ENCODE results near the gene IFNA16.
"Not testable (repeated sequence)": the region's sequence is repeated elsewhere in the genome, so short reads cannot be mapped to it uniquely, and the experiment has no call there.

The IFNA16 gene

DNA sequence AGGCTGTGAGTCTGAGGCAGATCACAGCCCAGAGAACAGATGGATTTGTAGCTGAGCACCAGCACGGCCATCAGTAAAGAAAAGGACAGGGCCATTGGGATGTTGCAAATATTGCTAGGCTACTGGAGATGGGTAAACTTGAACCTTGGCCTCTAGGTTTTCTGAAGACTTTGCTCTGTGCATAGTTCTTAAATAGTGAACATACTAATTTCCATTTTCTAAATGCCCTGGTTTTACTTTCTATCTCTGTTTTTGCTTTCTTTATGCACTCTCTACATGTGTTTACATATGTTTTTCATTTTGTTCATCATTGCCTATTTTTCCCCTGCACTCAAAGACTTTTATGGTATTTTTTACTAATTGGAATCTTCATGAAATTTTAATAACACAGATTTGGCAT is at the start of gene IFNA16:
IFNA16 (minus strand) TSS at position 101 of the 400 bp plus-strand sequence; CDS start at position 95, 6 bp downstream.
- DNase-seq (ENCODE audit: low read depth in 2 of 2) = not testable (repeated sequence)

DNA sequence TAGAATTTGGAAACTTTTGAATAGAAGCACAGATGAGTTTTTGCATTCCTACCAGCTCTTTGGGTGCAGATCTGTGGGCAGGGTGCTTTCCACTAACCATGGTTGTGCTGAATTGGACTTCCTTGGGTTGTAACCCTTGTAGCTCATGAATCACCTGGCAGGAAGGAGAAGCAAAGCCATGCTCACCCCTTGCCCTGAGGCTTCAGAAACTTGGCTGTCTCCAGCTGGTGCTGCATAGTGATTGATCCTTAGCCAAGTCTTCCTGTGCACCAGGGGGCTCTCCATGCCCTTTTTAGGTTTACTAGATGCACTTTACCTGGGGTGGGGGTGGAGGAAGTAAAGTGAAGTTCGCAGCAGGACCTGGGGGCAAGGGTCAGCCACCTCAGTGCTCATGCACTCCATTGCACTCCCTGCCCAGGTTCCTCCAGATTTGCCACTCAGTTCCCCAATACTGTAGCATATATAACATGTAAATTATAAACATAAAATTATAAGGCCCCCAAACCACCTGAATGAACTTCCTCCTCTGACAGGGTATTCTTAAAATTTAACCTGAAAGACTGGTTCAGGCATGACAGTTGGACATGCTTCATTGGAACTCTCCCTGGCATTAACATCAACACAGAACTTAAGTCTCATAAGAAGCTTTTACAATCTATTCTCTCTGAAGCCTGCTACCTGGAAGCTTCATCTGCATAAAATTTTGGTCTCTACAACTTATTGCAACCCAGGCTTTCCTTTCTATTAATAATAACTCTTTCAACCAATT is 48.5 kb upstream of the IFNA16 start:
- no peak for DNase-seq (ENCODE audit: low read depth in 2 of 2)

DNA sequence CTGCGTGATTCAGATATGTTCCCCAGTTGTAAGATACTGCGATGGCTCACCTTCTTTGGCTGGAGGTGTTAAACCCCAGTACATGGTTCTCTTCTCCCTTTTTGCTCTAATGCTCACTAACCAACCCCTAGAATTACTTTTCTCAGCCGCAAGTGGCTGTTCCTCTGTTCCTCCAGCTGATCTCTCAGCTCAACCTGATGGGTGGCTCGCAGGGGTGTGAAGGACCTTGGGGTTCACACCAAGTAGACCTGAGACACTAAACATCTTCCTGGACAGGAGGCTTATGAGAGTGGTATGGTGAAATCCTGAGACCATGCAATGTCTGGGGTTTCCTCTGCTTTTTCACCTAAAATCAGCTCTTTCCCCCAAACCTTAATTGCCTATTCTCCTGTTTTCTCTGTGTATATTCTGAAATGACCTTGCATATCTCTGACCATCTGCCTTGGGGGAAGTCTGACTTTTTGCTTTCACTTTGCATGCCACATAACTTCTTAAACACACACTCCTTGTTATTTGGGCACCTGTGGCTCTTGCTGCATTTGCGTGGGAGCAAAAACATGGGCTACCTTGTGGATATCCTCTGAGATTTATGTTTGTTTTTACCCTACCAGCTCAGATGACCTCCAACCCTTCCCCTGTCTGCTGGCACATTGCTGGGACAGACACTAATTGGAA is 38.6 kb upstream of the IFNA16 start:
- no peak for DNase-seq (ENCODE audit: low read depth in 2 of 2)

DNA sequence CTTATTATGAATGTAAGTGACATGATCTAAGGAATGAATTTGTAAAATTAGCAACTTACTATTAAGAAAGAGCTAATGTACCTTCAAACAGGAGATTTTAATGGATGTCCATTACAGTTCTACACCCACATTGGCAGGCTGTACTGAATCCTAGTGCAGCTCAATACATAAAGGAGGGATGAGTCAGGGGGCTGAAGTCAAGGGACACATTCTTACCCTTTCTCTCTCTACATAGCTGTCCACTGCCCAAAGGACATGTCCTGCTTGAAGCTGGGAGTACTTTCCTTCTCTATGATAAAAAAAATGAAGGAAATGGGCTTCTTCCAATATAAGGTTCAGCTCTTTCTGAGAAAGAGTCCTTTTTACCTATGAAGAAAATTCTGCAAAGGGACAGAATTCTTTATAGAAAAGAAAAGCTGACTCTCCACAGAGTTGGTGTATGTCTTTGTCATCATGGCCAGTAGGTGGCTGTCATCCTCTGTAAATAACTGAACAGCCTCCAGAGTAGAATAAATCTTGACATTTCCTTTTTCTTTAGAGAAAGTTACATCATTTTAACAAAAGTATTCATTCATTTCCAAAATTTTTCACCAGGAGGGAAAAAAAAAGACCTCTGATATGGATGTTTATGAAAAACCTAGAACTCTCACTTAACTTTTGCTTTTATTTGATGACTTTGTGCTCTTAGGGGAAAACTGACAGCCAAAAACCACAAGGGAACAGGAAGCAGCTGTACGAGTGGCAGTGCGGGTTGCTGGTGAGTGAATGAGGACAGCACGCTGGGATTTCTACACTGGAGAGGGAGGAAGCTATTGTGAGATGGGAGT is 35.8 kb upstream of the IFNA16 start:
- no peak for DNase-seq (ENCODE audit: low read depth in 2 of 2)

DNA sequence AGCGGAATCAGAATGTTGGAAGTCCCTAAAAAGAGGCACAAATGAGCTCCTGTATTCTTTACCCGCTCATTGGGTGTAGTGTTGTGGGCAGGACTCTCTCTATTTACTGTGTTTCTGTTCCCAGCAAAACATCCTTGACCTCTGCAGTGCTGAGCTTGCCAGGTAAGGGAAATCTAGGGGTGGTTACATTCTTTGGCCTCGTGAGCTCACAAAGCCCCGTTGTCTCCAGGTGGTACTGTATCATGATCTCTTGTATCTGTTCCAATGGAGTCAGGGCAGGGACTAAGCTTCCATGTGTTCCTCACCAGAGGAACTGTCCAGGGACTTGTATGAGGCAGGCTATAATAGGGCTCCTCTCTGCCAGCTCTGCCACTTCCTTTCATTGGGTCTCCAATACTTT is 34.5 kb upstream of the IFNA16 start:
- DNase-seq (ENCODE audit: low read depth in 2 of 2) = no peak

DNA sequence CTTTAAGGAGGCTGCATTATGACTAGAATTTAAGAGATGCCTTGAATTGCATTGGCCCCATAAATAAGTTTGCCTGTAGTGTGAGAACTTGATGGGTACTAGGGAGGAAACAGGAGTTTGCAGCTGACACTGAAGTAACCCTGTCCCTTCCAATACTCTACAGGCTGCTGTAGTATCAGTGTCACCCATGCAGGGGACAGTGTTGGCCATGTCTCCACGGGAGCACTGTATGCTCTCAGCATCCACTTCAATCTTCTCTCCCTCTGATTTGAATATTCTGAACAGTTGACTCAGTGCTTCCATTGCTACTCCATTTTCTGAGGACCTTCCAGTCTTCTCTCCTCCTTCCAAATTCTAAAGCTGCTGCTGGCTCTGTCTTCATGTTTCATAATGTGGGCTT is 34.1 kb upstream of the IFNA16 start:
- DNase-seq (ENCODE audit: low read depth in 2 of 2) = no peak

DNA sequence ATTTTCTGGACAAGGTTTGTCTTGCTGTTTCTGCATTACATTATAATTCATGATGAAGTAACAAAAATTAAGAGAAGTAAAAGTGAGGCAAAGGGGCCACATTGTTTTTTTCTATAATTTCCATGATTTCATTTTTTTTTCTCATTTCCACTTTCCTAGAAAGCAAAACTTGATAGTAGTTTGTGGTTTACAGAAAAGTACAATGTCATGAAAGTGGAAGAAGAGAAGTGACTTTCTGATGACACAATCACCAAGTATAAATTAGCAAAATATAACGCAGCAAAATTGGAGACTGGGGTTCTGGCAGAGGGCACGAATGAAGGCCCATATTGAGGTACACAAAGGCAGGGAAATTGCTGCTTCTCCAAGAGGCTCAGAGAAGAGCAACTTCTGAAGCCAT is 27.7 kb upstream of the IFNA16 start:
- no peak for DNase-seq (ENCODE audit: low read depth in 2 of 2)

DNA sequence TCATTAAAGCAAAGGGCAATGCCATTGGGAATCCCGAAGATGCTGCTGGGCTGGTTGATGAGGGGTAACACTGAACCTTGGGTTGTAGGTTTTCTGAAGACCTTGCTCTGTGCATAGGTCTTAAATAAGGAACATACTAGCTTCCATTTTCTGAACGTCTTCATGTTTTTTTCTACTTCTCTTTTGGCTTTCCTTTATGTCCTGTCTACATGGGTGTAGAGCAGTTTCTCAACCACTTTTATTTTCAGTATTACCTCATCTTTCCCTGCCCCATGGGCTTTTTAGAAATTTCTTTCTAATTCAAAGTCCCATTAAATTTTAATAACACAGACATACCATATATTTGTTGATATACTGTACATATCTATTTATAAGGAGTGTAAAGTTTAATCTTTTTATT is 22.8 kb upstream of the IFNA16 start, which contains the start of gene IFNA14:
IFNA14 (minus strand) TSS at position 95 of the 400 bp plus-strand sequence; CDS start at position 25, 70 bp downstream.
- DNase-seq (ENCODE audit: low read depth in 2 of 2) = no peak

DNA sequence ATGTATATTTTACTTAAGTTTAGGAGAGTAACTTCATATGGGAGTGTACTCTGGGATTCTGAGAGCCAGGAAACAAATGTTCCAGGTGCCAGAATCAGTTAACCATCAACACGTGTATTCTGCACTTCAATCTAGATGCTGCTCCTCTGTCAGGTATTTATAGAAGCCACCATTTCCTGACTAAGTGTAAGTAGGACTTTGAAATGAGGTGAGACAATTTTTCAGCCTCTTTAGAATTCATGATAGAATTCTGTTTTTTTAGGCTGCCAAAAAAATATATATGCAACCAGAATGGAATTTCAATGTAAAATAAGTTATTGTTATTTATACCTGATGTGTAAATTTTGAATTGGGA is 19.2 kb upstream of the IFNA16 start:
- not testable (repeated sequence) for DNase-seq (ENCODE audit: low read depth in 2 of 2)

DNA sequence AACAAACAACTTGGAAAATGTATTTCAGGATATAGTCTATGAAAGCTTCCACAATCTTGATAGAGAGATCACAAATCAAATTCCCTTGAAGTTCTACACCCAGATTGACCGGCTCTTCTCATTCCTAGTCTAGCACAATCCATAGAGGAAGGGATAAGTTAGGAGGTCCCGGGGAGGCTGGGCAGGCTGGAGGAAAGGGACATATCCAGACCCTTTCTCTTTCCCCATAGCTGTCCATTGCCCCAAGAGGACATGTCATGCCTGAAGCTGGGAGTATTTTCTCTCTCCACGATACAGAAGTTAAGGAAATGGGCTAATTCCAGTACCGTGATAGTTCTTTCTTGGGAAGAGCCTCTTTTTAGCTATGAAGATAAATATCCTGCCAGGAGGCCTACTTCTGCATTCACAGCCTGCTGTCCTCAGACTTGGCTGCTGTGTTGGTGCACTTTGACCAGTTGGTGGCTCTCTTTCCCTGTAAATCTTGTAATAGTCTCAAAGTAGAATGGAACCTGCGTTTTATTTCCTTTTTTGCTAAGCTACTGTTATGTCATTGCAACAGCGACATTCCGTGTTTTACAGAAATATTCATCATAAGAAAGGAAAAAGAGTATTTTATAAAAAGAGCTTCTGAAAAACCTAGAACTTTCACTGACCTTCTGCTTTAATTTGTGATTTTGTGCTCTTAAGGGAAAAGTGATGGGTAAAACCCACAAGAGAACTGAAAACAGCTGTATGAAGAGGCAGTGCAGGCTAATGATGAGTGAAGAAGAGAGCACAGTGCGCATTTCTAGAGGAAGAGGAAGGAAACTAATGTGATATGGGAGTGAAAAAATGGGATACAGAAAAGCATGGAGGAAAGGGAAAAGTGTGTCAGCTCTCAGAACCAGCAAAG is 18.6 kb upstream of the IFNA16 start:
- not testable (repeated sequence) for DNase-seq (ENCODE audit: low read depth in 2 of 2)

DNA sequence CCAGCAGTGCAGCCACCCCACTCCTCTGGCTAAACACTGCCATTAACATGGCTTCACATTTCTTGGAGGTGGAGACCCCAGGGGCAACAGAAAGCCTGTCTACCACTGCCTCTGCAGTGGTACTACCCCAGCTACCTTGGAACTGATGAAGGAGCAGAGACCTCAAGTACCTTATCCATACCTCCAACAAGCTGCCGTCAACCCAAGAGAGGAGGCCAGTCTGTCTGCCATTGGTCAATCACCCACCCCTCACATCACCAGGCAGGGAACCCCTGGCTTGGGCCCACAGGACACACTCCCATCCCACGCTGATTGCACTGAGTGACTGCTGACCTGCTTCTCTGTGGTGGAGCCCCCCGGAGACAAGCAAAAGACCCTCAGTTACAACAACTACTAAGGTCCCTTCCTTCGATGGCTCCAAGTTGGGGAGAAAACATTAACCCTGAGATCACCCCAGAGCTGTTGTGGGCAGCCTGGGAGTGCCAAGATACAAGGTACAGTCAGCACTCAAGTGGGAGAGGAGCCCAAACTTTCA is 17.1 kb upstream of the IFNA16 start:
- DNase-seq (ENCODE audit: low read depth in 2 of 2) = no peak

DNA sequence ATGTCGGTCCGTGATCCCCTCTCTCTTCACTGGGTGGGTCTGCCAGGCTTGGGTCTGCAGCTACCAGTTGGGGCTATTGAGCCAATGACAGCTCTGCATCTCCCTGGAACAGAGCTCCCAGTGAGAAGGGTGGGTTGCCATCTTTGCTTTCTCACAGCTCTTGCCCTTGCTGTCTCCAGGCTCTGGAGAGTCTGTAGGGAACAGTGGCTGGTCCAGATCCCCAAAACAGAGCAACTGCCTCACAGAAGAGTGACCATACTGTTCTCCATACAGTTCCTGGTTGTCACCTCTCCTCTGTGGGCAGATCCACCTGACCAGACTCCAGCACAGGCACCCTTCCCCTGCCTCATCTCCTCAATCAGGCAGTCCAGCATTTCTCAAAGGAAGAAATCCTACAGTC is 16.1 kb upstream of the IFNA16 start:
- DNase-seq (ENCODE audit: low read depth in 2 of 2) = no peak

DNA sequence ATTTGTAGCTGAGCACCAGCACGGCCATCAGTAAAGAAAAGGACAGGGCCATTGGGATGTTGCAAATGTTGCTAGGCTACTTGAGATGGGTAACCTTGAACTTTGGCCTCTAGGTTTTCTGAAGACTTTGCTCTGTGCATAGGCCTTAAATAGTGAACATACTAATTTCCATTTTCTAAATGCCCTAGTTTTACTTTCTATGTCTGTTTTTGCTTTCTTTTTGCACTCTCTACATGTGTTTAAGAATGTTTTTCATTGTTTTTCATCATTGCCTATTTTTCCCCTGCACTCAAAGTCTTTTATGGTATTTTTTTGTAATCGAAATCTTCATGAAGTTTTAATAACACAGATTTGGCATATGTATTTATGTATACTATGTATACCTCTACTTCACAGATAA is 11.0 kb upstream of the IFNA16 start, which contains the start of gene IFNA17:
IFNA17 (minus strand) TSS at position 101 of the 400 bp plus-strand sequence; CDS start at position 52, 49 bp downstream.
- no peak for DNase-seq (ENCODE audit: low read depth in 2 of 2)

DNA sequence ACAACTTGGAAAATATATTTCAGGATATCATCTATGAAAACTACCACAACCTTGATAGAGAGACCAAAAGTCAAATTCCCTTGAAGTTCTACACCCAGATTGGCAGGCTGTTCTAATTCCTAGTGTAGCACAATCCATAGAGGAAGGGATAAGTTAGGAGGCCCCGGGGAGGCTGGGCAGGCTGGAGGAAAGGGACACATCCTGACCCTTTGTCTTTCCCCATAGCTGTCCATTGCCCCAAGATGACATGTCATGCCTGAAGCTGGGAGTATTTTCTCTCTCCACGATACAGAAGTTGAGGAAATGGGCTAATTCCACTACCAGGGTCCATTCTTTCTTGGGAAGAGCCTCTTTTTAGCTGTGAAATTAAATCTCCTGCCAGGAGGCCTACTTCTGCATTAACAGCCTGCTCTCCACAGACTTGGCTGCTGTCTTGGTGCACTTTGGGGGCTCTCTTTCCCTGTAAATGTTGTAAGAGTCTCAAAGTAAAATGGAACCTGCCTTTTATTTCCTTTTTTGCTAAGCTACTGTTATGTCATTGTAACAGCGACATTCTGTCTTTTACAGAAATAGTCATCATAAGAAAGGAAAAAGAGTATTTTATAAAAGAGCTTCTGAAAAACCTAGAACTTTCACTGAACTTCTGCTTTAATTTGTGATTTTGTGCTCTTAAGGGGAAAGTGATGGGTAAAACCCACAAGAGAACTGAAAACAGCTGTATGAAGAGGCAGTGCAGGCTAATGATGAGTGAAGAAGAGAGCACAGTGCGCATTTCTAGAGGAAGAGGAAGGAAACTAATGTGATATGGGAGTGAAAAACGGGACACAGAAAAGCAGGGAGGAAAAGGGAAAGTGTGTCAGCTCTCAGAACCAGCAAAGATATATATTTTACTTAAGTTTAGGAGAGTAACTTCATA is 3.4 kb downstream of the IFNA16 start:
- DNase-seq (ENCODE audit: low read depth in 2 of 2) = not testable (repeated sequence)

DNA sequence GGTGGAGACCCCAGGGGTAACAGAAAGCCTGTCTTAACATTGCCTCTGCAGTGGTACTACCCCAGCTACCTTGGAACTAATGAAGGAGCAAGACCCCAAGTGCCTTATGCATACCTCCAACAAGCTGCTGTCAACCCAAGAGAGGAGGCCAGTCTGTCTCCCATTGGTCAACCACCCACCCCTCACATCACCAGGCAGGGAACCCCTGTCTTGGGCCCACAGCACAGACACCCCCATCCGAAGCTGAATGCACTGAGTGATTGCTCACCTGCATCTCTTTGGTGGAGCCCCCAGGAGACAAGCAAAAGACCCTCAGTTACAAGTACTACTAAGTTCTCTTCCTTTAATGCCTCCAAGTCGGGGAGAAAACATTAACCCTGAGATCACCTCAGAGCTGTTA is 5.0 kb downstream of the IFNA16 start:
- DNase-seq (ENCODE audit: low read depth in 2 of 2) = not testable (repeated sequence)

DNA sequence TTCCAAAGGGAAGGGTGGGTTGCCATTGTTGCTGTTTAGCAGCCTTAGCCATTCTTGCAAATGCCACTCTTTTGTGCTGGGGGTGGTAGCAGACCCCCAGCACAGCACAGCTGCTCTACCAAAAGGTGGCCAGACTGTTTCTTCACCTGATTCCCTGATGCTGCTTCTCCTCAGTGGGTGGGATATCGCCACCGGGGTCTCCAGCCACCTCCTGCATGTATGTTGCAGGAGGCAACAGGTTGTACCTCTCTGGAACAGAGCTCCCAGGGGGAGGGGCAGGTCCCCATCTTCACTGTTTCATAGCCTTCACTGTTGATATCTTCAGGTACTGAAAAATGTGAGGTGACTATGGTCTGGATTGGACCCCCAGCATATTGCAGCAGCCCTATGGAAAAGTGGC is 6.3 kb downstream of the IFNA16 start:
- DNase-seq (ENCODE audit: low read depth in 2 of 2) = not testable (repeated sequence)

DNA sequence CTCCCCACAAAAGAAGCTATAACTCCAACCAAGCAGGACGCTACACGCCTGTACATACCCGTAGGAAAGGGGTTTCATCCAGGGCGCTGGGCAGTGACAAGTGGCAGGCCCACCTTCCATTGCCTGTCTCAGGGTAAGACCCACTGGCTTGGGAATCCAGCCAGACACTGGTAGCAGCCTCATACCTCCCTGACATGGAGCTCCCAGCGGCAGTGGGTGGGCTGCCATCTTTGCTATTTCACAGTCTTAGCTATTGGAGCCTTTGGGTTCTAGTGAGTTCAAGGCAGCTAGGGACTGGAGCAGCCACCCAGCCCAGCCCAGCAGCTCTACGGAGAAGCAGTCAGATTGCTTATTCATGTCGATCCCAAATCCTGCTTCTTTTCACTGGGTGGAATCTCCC is 6.8 kb downstream of the IFNA16 start:
- no peak for DNase-seq (ENCODE audit: low read depth in 2 of 2)

DNA sequence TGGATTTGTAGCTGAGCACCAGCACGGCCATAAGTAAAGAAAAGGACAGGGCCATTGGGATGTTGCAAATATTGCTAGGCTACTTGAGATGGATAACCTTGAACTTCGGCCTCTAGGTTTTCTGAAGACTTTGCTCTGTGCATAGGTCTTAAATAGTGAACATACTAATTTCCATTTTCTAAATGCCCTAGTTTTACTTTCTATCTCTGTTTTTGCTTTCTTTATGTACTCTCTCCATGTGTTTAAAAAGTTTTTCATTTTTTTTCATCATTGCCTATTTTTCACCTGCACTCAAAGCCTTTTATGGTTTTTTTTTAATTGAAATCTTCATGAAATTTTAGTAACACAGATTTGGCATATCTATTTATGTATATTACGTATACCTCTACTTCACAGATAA is 10.1 kb downstream of the IFNA16 start, which contains the start of gene IFNA10:
IFNA10 (minus strand) TSS at position 101 of the 400 bp plus-strand sequence; CDS start at position 55, 46 bp downstream.
- DNase-seq (ENCODE audit: low read depth in 2 of 2) = not testable (repeated sequence)

DNA sequence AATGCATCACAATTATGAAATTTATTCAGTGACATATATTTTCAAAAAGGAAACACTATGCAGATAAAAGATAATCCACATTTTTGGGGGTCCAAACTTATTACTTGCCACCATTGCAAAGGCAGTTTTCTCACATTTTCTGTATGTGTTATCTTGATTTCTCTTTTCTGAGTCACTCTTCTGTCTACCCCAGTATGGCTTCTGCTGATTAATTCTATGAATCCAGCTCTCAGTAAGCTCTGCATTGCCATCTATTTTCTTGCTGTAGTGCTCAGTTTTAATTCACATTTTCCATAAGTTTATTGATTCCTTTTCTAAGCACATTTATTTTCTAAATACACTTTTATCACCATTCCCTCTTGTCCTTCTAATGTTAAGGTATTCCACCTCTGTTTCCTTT is 11.9 kb downstream of the IFNA16 start:
- no peak for DNase-seq (ENCODE audit: low read depth in 2 of 2)

DNA sequence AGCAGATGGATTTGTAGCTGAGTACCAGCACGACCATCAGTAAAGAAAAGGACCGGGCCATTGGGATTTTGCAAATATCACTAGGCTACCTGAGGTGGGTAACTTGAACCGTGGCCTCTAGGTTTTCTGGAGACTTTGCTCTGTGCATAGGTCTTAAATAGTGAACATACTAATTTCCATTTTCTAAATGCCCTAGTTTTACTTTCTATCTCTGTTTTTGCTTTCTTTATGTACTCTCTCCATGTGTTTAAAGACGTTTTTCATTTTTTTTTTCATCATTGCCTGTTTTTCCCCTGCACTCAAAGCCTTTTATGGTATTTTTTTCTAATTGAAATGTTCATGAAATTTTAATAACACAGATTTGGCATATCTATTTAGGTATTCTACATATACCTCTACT is 15.0 kb downstream of the IFNA16 start, which contains the start of gene IFNA7:
IFNA7 (minus strand) TSS at position 101 of the 400 bp plus-strand sequence; CDS start at position 61, 40 bp downstream.
- not testable (repeated sequence) for DNase-seq (ENCODE audit: low read depth in 2 of 2)
